H9 (cell line): ENCODE measurements around the gene DNAI1. TPM values are rescaled to one million over a fixed set of nuclear protein-coding genes. Genes with fewer than 3 reads are reported as not detected.

ENCODE experiments used
- DNase-seq: peaks from one replicate; pipeline ENCODE4 v3.0.0-alpha.2; 2017
- H2AFZ ChIP-seq: one replicate; pipeline ENCODE4 v1.6.1; 2013; ENCODE audit warnings: mild to moderate bottlenecking, low read length, control low read depth, moderate library complexity
- H2AK5ac ChIP-seq: 2 replicates; pipeline ENCODE4 v1.6.1; 2013; ENCODE audit warnings: low read length, control low read depth, mixed read lengths; ENCODE audit not compliant: insufficient read length
- H2BK120ac ChIP-seq: one replicate; pipeline ENCODE4 v1.6.1; 2013; ENCODE audit warnings: low read depth, mild to moderate bottlenecking, low read length, control low read depth, inconsistent platforms; ENCODE audit not compliant: poor library complexity, severe bottlenecking
- H2BK12ac ChIP-seq: 2 replicates; pipeline ENCODE4 v1.6.1; 2013; ENCODE audit warnings: low read length, control low read depth, mixed read lengths, low read depth; ENCODE audit not compliant: insufficient read length
- H2BK15ac ChIP-seq: 2 replicates; pipeline ENCODE4 v1.6.1; 2013; ENCODE audit warnings: low read depth, low read length, control low read depth
- H2BK20ac ChIP-seq: one replicate; pipeline ENCODE4 v1.6.1; 2013; ENCODE audit warnings: low read depth, mild to moderate bottlenecking, low read length, control low read depth, inconsistent platforms; ENCODE audit not compliant: poor library complexity, severe bottlenecking
- H2BK5ac ChIP-seq: 2 replicates; pipeline ENCODE4 v1.6.1; 2013; ENCODE audit warnings: low read length, control low read depth, mixed read lengths; ENCODE audit not compliant: insufficient read length
- H3K14ac ChIP-seq: 2 replicates; pipeline ENCODE4 v1.6.1; 2013; ENCODE audit warnings: low read length, control low read depth; ENCODE audit not compliant: insufficient read depth
- H3K18ac ChIP-seq: 2 replicates; pipeline ENCODE4 v1.6.1; 2013; ENCODE audit warnings: low read depth, mild to moderate bottlenecking, mixed read lengths, low read length, control low read depth; ENCODE audit not compliant: insufficient read length
- H3K23ac ChIP-seq: 2 replicates; pipeline ENCODE4 v1.6.1; 2013; ENCODE audit warnings: low read length, control low read depth, mixed read lengths, low read depth; ENCODE audit not compliant: insufficient read length
- H3K23me2 ChIP-seq: 2 replicates; pipeline ENCODE4 v1.6.1; 2013; ENCODE audit warnings: low read depth, mild to moderate bottlenecking, mixed read lengths, low read length, control low read depth; ENCODE audit not compliant: insufficient read length, poor library complexity, severe bottlenecking
- H3K27ac ChIP-seq: 2 replicates; pipeline ENCODE4 v1.5.1; 2013; ENCODE audit warnings: low read length, control low read depth, mixed read lengths, low read depth; ENCODE audit not compliant: insufficient read length
- H3K27me3 ChIP-seq: 2 replicates; pipeline ENCODE4 v1.6.1; 2013; ENCODE audit warnings: low read length, control low read depth, inconsistent platforms; ENCODE audit not compliant: insufficient read depth
- H3K4ac ChIP-seq: 2 replicates; pipeline ENCODE4 v1.6.1; 2013; ENCODE audit warnings: low read depth, mild to moderate bottlenecking, control low read depth, inconsistent platforms, low read length, moderate library complexity
- H3K4me1 ChIP-seq: 2 replicates; pipeline ENCODE4 v1.6.1; 2013; ENCODE audit warnings: low read length, control low read depth, inconsistent platforms; ENCODE audit not compliant: insufficient read depth
- H3K4me2 ChIP-seq: 2 replicates; pipeline ENCODE4 v1.6.1; 2013; ENCODE audit warnings: low read length, control low read depth, mixed read lengths; ENCODE audit not compliant: insufficient read length, insufficient read depth
- H3K56ac ChIP-seq: 2 replicates; pipeline ENCODE4 v1.6.1; 2013; ENCODE audit warnings: low read depth, mild to moderate bottlenecking, mixed read lengths, low read length, control low read depth; ENCODE audit not compliant: insufficient read length
- H3K79me1 ChIP-seq: 2 replicates; pipeline ENCODE4 v1.6.1; 2013; ENCODE audit warnings: low read depth, mild to moderate bottlenecking, moderate library complexity, low read length, control low read depth, inconsistent platforms; ENCODE audit not compliant: insufficient read depth, poor library complexity, severe bottlenecking
- H3K79me2 ChIP-seq: 2 replicates; pipeline ENCODE4 v1.6.1; 2013; ENCODE audit warnings: low read length, control low read depth, inconsistent platforms; ENCODE audit not compliant: insufficient read depth
- H3K9ac ChIP-seq: 2 replicates; pipeline ENCODE4 v1.6.1; 2013; ENCODE audit warnings: low read length, control low read depth, mixed read lengths; ENCODE audit not compliant: insufficient read length; ENCODE audit errors: extremely low read depth
- H3K9me3 ChIP-seq: one replicate; pipeline ENCODE4 v1.6.1; 2013; ENCODE audit warnings: low read depth, low read length, inconsistent platforms; ENCODE audit not compliant: control insufficient read depth
- H3T11ph ChIP-seq: one replicate; pipeline ENCODE4 v1.6.1; 2013; ENCODE audit warnings: mild to moderate bottlenecking, low read length, control low read depth, inconsistent platforms
- H4K20me1 ChIP-seq: one replicate; pipeline ENCODE4 v1.6.1; 2013; ENCODE audit not compliant: control insufficient read depth, insufficient read length, insufficient read depth
- H4K5ac ChIP-seq: 2 replicates; pipeline ENCODE4 v1.6.1; 2013; ENCODE audit warnings: low read depth, mild to moderate bottlenecking, mixed read lengths, low read length, control low read depth; ENCODE audit not compliant: insufficient read length
- H4K8ac ChIP-seq: replicated peaks from 2 replicates; pipeline ENCODE4 v1.6.1; 2013; ENCODE audit warnings: low read length, control low read depth, mixed read lengths, low read depth; ENCODE audit not compliant: insufficient read length
- H4K91ac ChIP-seq: 2 replicates; pipeline ENCODE4 v1.6.1; 2013; ENCODE audit warnings: low read depth, mild to moderate bottlenecking, moderate library complexity, mixed read lengths, low read length, control low read depth; ENCODE audit not compliant: insufficient read length
- H3K27ac Mint-ChIP-seq, 3 experiments: 2 replicates in 2 of 3; 3 replicates in 1 of 3; pipeline ENCODE4 v1.8.0; 2020 to 2021; ENCODE audit warnings: mixed read lengths in 3 of 3, mild to moderate bottlenecking in 1 of 3, moderate library complexity in 1 of 3
- H3K27me3 Mint-ChIP-seq: 2 replicates; pipeline ENCODE4 v1.8.0; 2021; ENCODE audit warnings: low read depth, mild to moderate bottlenecking, moderate library complexity, mixed read lengths
- H3K36me3 Mint-ChIP-seq, 3 experiments: 2 replicates in 2 of 3; 3 replicates in 1 of 3; pipeline ENCODE4 v1.8.0; 2020 to 2021; ENCODE audit warnings: low read depth in 3 of 3, mixed read lengths in 3 of 3; ENCODE audit not compliant: insufficient read depth in 1 of 3
- H3K4me1 Mint-ChIP-seq, 2 experiments: 2 replicates each; pipeline ENCODE4 v1.8.0; 2020; ENCODE audit warnings: mixed read lengths in 2 of 2
- H3K4me3 Mint-ChIP-seq, 2 experiments: 2 replicates in 1 of 2; 3 replicates in 1 of 2; pipeline ENCODE4 v1.8.0; 2020 to 2021; ENCODE audit warnings: mild to moderate bottlenecking in 2 of 2, mixed read lengths in 2 of 2, moderate library complexity in 1 of 2
- H3K9me3 Mint-ChIP-seq, 2 experiments: 2 replicates in 1 of 2; 3 replicates in 1 of 2; pipeline ENCODE4 v1.8.0; 2020; ENCODE audit warnings: mild to moderate bottlenecking in 2 of 2, mixed read lengths in 2 of 2, moderate library complexity in 1 of 2
- WGBS: extraction: QIAGEN DNeasy Blood & Tissue Kit; methylation state at CpG from one replicate; pipeline ENCODE4 v1.1.7; 2013; ENCODE audit warnings: missing lambda C conversion rate, low lambda C conversion rate, mixed read lengths; ENCODE audit not compliant: insufficient read length; ENCODE audit errors: extremely low coverage; 5-methylcytosine and 5-hydroxymethylcytosine counted together
- total RNA-seq: library from RNA; stranded (reverse); gene quantifications from 2 replicates; pipeline ENCODE4 v1.2.1, GENCODE V29; 2021
- TF ChIP-seq, protein P1 (sequence below): fragments of 200-600 bp; sonication (generic); conservative IDR thresholded peaks from 3 replicates; pipeline ENCODE4 v1.8.0; 2021; ENCODE audit warnings: antibody characterized with exemption, mild to moderate bottlenecking

DNAI1 gene
- total RNA-seq, 1 experiment from 2014 or later: 0.22 TPM

DNA sequence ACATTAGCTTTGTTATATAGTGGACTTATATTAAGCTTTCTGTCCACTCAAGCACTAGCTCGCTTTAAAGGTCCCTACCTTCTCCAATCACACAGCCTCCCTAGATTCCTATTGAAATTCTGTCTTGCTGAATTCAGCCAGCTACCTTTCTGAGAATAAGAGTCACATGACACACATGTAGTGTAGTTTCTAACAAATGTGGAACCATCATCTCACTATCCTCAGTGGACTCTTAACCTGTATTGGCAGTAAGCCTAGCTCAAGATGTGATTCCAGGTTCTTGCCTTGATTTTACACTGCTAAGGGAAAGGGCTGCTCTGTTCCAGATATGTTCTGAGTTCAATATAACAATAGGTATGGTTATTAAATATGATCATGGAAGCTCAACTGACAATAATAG, 11.7 kb upstream of the DNAI1 start:
- no peak overlapping the region for H3K27ac ChIP-seq
- no peak overlapping the region for H3K18ac ChIP-seq
- no peak overlapping the region for H2BK120ac ChIP-seq
- H2AK5ac ChIP-seq: no peak overlapping the region
- H3K9me3 ChIP-seq: no peaks in the 10 kb centered on the region
- no peak overlapping the region for H2BK5ac ChIP-seq
- H3K23me2 ChIP-seq: no peaks in the 10 kb centered on the region
- no peaks in the 10 kb centered on the region for H3K79me1 ChIP-seq
- H3K9me3 Mint-ChIP-seq: no peaks in the 10 kb centered on the region
- no peak overlapping the region for H3K23ac ChIP-seq
- H3K9ac ChIP-seq: no peak overlapping the region
- TF ChIP-seq, protein P1, sequence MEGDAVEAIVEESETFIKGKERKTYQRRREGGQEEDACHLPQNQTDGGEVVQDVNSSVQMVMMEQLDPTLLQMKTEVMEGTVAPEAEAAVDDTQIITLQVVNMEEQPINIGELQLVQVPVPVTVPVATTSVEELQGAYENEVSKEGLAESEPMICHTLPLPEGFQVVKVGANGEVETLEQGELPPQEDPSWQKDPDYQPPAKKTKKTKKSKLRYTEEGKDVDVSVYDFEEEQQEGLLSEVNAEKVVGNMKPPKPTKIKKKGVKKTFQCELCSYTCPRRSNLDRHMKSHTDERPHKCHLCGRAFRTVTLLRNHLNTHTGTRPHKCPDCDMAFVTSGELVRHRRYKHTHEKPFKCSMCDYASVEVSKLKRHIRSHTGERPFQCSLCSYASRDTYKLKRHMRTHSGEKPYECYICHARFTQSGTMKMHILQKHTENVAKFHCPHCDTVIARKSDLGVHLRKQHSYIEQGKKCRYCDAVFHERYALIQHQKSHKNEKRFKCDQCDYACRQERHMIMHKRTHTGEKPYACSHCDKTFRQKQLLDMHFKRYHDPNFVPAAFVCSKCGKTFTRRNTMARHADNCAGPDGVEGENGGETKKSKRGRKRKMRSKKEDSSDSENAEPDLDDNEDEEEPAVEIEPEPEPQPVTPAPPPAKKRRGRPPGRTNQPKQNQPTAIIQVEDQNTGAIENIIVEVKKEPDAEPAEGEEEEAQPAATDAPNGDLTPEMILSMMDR: no peak
- DNase-seq: no peak
- no peak overlapping the region for H2BK20ac ChIP-seq
- H4K8ac ChIP-seq: no peak overlapping the region
- H3K4me2 ChIP-seq: no peak overlapping the region
- H4K91ac ChIP-seq: no peak overlapping the region
- H3K27me3 ChIP-seq: no peaks in the 10 kb centered on the region
- no peak overlapping the region for H3K14ac ChIP-seq
- peaks cover 7% of the 10 kb centered on the region for H3K4me1 ChIP-seq
- H4K5ac ChIP-seq: no peak overlapping the region
- H2AFZ ChIP-seq: no peak overlapping the region
- no peak overlapping the region for H2BK12ac ChIP-seq
- no peak overlapping the region for H3K4me3 Mint-ChIP-seq
- no peaks in the 10 kb centered on the region for H3K27me3 Mint-ChIP-seq
- no peak overlapping the region for H3T11ph ChIP-seq
- no peak overlapping the region for H3K56ac ChIP-seq
- no peaks in the 10 kb centered on the region for H4K20me1 ChIP-seq
- no peak overlapping the region for H3K27ac Mint-ChIP-seq
- H3K79me2 ChIP-seq: no peaks in the 10 kb centered on the region; the same call in 1 of the 2 replicates
- H3K36me3 Mint-ChIP-seq: no peaks in the 10 kb centered on the region
- H2BK15ac ChIP-seq: no peak overlapping the region
- no peak overlapping the region for H3K4ac ChIP-seq
- peaks cover 23 to 25% of the 10 kb centered on the region in 2 experiments for H3K4me1 Mint-ChIP-seq
- WGBS: no CpG with 5 or more reads among the region's 1 CpG
